CD4-positive, alpha-beta T cell treated with Interleukin-15 for 1 hour (primary cell): Measurements from ENCODE around the gene COMT.

ENCODE experiments used
- DNase-seq: peaks from one replicate; pipeline ENCODE4 v3.0.0-alpha.2; 2020

The COMT gene

DNA sequence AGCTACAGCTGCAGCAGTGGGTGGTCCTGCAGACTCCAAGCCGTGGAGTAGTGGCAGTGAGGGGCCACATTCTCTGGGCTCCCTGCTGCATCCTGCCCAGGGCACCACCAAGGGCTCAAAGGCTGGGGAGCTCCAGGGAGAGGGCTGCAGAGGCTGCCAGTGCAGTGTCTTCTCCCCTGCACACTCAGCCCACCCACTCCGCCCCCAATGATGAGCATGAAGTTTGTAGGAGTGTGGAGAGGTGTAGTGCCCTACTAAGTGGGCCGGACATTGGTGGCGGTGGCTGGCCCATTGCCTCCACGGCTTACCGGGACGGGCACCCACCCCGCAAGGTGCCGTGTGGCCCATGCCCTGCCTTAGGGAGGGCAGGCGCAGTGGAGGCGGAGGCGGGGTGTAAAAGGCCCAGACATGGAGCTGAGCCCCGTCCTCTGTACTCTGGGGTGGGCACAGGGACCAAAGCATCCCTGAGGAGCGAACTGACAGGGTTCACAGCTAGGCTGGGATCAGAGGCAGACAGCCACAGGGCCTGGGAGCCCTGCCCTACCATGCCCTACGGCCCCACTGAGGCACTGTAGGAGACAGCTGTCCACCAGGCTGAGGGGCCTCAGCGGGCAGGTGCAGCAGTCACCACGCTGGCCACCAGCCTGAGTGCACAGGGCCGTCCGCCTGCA lies 56.1 kb downstream of the COMT start:
- no peak for DNase-seq

DNA sequence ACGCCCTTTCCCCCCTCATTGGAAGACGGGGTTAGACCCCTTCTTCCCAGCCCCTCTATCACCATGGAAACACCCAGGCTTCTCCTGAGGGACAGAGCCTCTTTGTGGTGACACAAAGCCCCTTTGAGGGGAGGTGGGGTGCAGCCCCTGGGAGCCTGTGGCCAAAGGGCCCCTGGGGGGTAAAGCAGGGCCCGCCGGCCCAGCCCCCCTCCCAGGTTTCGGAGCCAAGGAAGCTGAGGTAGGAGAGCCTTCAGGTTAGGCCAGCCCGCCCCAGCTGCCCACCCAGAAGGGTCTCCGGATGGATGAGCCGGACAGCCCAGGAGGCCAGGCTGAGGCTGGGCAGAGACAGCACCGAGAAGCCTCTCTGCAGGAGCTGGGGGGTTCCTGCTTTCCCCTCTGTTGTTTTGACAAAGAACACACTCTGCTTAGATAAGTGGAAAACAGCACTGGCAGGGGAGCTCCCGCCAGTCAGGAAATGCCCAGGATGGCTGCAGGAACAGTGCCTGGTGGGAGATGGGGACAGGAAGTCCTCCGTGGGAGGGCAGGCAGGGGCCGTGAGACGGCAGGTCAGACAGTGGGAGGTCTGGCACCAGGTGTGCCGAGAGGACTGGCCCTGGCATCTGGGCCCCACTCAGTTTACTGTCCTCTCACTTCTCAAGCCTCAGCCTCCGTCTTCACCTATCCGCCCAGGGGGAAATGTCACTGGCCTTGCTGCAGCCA lies 56.8 kb downstream of the COMT start:
- DNase-seq = no peak

DNA sequence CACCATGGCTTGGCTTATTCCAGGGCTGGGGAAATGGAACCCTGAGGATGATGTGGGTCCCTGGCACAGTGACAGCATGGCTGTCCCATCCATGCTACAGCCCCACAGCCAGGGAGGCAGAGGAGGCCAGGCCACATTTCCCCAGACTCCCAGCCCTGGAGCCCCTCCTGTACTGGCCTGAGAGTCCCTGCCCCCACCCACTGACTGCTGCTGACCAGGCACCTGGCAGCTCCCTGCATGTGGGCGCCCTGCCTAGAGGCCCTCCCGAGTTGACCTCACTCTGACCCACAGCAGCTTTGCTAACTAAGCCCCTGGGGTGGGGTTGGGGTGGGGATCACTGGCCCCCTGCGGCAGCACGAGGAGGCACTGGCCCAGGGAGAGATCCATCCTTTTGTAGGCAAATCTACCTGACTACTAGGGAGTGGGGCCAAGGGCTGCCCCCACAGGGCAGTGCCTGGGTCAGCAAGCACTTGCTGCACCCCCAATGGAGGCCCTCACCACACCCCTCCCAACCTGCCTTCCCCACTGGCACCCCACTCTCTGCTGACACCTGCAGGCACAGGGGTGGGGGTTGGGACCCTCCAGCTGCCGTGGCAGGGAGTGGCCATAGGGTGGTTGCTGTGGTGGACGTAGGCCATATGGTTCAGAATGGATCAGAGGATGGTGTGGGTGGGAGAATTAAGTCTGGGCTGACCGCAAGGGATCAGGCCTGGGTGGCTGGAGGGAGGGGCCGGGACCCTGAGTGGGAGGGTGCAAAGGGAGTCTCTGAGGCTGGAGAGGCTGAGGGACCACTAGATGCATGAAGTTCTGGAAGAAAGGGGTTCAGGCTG lies 57.6 kb downstream of the COMT start:
- no peak for DNase-seq

DNA sequence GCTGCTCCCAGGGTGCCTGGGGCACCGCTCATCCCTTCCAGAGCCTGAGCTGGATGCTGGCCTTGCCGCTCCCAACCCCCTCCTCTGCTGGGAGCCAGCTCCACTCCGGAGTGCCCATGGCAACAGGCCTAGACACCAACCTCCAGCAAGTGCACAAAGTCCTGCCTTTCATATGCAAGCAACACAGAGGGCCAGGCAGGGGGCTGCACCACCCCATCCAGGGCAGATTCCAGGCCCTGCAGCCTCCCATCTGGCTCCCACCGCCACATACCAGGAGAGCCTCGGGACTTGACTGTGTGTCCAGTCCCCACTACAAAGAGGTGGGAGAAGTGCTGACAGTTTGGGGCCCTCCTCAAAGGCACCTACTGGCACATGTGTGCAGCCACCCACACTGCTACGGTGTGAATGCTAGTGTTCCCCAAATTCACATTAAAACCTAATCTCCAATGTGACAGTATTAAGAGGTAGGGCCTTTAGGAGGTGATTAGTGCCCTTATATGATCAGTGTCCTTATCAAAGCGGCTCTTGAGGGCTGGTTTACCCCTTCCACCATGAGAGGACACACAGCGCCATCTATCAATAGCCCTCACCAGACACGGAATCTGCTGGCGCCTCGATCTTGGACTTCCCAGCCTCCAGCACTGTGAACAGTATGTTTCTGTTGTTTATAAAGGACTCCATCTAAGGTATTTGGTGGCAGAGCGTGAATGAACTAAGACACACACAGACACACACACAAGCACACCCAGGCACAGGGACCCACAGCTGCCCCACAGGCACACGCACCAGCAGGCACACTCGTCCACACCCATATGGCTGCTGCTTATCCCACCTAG lies 58.9 kb downstream of the COMT start:
- DNase-seq = no peak

DNA sequence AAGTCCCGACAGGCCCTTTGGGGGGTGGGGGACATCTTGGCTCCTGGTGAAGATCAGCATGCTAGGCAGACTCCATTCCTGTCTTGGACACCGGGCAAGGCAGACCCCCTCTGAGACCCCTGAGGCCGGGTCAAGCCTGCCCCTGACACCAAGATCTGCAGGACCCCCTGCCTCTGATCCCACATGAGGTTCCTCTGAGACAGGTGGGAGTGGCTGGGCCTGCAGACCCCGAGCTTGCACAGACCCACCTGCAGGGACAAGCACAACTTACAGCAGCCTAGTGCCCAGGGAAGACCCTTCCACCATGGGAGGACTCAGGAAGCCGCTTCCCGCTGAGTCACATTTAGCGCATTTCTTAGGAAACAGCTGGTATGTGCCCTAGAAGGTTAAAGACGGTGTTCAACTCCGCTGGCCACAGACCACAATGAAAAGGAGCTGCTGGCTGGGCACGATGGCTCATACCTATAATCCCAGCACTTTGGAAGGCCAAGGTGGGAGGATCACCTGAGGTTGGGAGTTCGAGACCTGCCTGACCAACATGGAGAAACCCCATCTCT lies 59.6 kb downstream of the COMT start:
- DNase-seq = no peak

DNA sequence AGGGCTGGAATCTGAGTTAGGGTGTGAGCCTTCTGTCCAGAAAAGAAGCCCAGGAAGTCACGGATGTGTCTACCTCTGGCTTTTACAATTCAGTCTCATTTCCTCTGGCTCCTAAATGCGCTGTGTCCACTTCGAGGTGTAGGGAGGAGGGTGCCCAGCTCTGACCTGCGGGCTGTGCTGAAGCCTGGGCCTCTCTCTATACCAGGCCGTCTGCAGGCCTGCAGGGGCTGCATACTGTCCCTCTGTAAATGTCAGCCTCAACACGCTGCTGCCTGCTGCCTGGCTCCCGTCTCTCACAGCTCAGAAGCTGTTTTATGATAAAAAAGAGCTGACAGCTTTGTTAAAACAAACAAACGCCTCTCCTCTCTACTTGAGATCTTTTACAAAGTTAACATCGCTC lies 60.6 kb downstream of the COMT start:
- DNase-seq = no peak

DNA sequence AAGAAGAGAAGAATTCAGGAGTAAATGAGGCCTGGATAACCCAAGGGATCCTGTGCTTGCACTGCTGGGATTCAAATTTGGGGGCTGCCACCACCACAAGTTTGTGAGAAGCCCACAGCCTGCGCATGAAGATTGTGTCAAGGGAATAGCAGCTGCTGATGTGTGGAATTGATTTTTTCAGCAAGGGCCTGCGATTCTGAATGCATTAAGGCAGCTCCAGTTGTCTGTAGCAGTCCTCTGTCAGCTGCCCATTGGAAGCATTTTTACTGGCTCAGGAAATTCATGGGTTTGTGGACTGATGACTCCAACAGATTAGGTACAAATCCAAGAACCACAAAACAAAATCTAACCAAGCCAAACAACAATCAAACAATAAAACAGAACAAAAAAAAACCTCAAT lies 61.1 kb downstream of the COMT start:
- no peak for DNase-seq

DNA sequence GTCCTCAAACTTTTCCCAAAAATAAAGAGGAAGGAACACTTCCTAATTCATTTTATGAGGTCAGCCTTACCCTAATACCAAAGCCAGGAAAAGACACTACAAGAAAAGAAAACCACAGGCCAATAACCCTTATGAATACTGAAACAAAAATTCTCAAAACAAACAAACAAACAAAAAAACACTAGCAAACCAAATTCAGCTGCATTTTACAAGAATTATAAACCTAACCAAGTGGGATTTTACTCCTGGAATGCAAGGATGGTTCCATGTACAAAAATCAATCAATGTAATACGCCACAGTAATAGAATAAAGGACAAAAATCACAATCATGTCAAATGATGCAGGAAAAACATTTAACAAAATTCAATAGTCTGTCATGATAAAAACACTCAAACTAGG lies 61.7 kb downstream of the COMT start:
- no peak for DNase-seq

DNA sequence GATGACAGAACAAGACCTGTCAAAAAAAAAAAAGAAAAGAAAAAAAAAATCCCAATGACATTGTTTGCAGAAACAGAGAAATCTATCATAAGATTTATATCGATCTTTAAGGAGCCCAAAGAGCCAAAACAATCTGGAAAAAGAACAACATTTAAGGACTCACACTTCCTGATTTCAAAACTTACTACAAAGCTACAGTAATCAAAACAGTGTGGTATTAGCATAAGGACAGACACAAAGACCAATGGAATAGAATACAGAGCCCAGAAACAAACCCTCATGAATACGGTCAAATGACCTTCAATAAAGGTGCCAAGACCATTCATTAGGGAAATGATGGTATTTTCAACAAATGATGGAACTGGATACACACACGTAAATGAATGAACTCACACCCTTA lies 62.9 kb downstream of the COMT start:
- no peak for DNase-seq

DNA sequence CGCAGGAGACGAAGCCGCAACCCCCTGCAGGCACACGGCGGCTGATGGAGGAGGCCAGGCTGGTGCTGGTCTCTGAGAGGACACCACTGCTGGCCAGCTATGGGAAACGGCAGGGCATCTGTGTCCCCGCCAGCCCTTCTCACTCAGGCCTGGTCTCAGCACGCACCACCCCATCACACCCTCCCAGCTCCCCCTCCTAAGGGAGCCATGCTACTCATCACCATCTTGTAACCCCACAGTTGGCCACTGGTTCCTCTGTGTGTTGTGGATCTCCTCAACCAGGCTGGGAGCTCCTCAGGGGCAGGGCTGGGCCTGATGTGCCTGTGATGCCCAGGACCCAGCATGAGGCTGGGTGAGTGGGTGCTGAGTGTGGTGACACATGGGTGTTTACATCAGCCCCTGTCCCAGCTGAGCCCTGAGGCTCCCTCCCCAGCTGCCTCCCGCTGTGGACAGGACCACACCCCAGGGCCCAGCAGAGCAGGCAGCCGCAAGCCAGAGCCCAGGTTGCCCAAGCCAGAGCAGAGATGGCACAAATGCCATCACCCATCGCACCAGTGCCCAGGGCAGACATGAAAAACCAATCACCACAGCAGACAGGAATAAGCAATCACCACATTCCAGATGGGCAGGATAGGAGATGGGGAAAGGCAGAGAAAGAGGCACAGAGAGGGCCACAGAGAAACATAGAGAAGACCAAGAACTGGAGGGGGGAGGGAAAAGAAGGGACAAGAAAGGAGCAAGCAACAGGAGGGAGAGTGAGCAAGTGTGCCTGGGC lies 66.8 kb downstream of the COMT start:
- DNase-seq = no peak

DNA sequence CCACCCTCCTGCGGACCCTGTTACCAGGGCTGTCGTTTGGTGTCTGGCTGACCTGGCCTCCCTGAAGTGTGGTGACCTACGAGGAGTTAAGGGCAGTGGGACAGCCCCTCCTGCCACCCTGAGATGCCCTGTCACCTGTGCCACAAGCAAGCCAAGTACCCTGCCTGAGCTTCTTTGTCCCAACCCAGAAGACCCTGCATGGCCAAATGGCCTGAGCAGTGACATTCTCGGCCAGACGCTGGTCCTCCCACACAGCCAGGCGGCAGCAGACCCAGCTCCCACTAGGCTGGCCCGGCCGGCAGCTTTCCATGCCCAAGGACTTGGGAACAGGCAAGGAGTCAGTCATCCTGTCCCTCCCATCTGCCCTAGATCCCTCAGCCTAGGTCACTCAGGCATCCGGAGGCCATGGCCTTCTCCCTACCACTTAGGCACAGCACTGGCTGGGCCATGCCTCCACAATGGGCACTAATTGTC lies 67.5 kb downstream of the COMT start:
- no peak for DNase-seq

DNA sequence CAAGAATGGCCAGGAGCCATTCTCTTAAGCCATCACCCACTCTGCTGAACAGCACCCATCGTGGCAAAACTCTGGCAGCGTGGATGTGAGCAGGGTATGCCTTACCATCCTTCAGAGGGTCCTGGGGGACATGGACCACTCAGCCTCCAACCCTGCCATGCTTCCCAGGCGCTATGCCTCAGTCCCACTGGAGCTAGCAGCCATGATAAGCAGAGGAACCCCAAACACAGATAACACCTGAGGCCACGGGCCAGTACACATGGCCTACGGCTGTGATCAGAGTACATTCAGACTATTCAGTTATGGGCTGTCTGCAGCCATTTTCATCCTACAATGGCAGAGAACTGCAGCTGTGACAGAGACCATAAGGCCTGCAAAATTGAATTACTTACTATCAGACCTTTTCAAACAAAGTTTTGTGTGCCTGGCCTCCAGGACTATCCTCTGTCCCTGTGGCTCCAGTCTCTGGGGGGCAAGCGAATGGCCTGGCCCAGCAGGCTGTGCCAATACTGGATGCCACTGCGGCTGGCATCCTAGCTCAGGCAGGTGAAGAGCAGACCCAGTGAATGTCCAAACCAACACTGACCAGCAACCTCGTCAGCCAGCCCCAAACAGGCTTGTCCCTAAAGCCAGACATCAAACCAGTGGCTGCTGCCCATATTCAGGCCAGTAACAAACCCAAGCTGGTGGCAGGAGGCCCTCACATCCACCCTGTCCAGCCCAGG lies 68.2 kb downstream of the COMT start:
- DNase-seq = no peak

DNA sequence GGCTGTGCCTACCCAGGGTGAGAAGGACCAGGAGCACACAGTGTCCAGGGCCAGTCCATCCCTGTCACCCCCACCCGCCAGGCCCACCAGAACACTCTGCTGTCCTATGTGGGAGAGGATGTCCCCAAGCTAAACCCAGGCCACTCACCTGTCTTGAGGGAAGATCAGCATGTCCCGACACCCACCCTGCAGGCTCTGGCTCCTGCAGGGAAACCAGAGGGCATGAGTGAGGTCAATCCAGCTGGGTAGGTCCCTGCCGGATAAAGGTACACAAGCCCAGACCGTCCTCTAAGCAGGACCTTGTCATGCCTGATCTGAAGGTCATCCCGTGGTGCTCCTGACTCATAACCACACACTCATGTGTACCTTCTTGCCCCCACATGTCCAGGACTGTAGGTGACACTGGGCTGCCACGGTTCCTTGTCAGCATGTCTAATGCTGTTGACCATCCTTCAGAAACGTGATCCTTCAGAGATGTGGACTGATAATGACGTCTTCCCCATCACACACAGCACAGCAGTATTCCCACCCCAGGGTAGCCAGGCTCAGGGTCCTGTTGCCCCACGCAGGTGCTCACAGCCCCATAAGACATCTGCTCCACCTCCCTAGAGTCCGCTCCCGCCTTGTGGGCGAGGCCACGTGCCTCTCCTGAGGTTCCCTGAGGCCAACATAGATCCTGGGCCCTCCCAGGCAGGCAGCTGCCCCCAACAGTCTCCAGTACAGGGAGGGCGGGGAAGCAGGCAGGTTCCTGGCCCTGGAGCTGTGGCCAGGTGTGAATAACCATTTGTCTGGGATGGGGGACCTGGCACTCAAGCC lies 68.9 kb downstream of the COMT start:
- no peak for DNase-seq

DNA sequence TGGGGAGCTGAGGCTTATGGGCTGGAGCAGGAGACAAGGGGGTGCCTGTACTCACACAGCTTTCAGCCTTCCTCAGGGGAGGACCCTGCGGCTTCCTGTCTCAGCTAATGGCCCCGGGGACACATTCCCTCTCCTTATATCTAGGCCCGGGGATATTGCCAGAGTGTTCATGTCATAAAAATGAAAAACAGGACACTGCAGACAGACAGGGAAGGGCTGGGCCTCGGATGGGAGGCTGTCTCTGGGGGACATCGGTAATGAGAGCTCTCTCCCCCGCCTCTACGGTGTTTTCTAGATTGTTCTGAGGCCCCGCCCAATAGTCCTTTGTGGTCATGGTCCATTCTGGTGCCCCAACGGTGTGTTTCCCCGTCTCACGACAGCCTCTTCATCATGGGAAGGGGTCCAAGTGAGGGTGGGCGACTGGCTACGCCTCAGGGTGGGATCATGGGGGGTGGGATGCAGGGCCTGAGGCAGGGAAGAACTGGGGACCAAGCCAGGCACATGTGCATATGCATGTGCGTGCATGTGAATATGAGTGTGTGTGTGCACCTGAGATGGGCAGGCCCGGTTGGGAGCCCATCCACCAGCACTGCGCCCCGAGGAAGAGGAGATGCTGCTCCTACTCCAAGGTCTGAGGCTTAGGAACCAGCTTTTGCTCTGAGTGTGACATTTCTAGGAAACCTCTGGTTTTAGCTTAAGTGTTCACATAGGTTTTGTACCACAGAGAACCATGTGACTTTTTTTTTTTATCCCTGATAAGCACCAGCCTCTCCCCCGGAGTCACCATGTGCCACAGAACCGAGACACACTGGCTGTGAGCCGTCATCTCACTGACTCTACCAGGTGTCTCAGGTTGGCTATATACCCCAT lies 69.8 kb downstream of the COMT start:
- no peak for DNase-seq

DNA sequence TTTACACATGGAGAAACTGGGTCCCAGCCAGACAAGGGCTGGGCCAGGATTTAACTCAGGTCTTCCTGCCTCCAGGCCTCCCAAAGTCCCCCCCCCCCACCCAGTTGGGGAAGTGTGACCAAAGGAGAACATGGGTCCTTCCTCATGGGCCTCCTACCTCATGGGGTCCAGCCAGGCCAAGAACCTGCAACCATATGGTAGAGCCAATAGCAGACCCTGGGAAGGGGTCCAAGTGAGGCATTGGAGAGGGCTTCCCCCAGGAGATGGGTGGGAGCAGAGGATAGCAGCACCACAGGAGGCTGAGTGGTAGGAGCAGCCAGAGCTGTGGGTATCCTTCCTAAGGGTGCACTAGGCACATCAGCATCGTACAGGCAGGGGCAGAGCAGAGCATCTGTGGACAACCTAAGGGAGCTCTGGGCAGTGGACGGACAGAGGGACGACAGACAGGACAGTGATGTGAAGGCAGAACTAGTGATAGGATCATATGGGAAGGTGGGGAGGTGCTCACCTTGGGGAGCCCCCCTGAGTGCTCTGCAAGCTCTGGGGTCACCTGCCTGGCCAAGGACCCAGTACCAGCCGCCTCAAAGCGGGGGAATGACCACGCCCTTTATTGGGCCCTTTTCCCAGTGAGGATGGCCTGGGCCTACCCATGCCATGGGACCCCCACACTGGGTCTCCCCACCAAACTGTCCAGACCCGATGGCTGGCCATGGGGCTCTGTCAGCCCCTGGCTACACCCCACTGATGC lies 70.6 kb downstream of the COMT start:
- no peak for DNase-seq

DNA sequence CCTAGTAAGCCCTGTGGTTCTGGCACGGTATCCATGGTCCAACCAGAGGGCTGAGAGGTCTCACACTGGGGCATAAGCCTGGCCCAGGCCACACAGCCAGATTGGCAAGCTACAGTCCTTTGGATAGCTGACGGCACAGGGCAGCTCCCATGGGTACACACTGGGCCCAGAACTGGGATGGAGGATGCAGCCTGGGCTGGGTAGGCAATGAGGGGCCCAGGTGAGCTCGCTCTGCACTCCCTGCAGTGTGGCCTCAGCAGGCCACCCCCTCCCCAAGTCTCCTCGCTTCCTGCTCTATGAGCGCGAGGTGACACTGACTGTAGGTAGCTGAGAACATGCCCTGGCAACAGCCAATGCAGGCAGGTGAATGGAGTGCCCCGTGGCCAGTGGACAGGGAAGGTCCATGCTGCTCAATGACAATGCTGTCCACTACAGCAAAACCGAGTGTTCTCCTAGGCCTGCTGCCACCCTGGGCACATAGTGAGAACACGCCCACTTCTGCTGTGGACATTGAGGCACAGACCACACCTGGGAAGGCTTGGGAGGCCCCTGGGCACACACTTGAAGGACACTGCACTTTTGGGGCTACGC lies 71.3 kb downstream of the COMT start:
- DNase-seq = no peak

DNA sequence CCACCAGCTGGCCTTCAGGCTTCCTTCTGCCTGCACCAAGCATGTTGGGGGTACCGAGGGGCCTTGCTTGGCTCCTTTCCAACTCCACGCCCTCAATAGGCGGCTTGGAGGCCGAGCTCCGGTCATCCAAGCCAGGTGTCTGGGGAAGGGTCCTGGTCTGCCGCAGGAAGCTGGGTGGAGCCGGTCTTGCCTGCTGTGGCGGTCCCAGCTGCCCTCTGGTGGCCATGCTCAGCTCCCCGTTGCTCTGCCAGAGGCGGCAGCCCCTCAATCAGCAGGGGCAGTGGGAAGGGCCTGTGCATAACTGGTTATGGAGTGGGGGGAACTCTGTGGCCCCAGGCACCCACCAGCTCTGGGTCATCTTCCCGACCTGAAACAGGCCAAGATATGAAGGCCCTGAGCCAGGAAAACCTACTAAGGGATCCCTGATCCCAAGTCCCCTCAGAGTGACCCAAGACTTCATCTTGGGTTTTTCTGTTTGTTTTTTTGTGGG lies 71.9 kb downstream of the COMT start:
- peak; percentile 58 for DNase-seq
